ENCODE data around the gene TSNAX. TPM values are rescaled to one million over a fixed set of nuclear protein-coding genes. Genes with fewer than 3 reads are reported as not detected.

TSNAX gene
- total RNA-seq: 10 to 100 TPM; 25.7 to 28.2 TPM

GRCh38 chr1:231528172-231529029 is at the start of gene TSNAX:
TSNAX (plus strand) TSS chr1:231528669; CDS start chr1:231528811, 142 bp downstream.
- no peaks in the 10 kb centered on the region for H3K27me3 Mint-ChIP-seq (ENCODE audit: low read depth)
- CTCF ChIA-PET: interaction anchor here (0.6 kb wide), 1 partner anchor 58 kb away, joined by 3 read pairs; no protein-coding TSS in a partner anchor
- peak within 1 kb of the TSS; percentile 97 for H3K27ac Mint-ChIP-seq
- peak within 1 kb of the TSS; percentile 96 for H3K4me3 Mint-ChIP-seq
- peak; percentile 86 for DNase-seq
- peaks cover 47% of the 10 kb centered on the region for H3K4me1 Mint-ChIP-seq (ENCODE audit: low read depth)
- intact Hi-C loops (cut with micrococcal nuclease): loop anchor here (1.0 to 10.0 kb wide), 10 partner anchors 35 to 554 kb away; partner anchors contain the start of genes ARV1, DISC1, EGLN1 and GNPAT
- no peaks in the 10 kb centered on the region for H3K9me3 Mint-ChIP-seq
- H3K36me3 Mint-ChIP-seq (ENCODE audit: low read depth): peaks cover 26% of the 10 kb centered on the region

DNA sequence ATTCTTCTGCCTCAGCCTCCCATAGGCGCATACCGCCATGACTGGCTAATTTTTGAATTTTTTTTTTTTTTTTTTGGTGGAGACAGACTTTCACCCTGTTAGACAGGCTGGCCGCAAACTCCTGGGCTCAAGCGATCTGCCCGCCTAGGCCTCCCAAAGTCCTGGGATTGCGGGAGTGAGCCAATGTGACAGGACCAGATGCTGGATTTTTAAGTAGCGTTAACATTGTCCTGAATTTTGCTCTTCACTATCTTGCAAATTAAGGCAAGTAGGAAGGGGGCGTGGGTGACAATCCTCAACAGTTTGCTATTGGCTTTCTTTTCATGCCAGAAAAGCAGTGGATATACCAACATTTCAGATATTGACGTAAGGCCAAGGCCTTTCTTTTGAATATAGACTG is 49.7 kb upstream of the TSNAX start:
- H3K36me3 Mint-ChIP-seq (ENCODE audit: low read depth): no peaks in the 10 kb centered on the region
- H3K4me1 Mint-ChIP-seq (ENCODE audit: low read depth): no peaks in the 10 kb centered on the region
- no peak overlapping the region for H3K4me3 Mint-ChIP-seq
- DNase-seq: no peak
- CTCF ChIA-PET: no interaction called here
- no peaks in the 10 kb centered on the region for H3K9me3 Mint-ChIP-seq
- H3K27ac Mint-ChIP-seq: no peak overlapping the region
- intact Hi-C loops (cut with micrococcal nuclease): no loop called here
- H3K27me3 Mint-ChIP-seq (ENCODE audit: low read depth): peaks cover 20% of the 10 kb centered on the region

DNA sequence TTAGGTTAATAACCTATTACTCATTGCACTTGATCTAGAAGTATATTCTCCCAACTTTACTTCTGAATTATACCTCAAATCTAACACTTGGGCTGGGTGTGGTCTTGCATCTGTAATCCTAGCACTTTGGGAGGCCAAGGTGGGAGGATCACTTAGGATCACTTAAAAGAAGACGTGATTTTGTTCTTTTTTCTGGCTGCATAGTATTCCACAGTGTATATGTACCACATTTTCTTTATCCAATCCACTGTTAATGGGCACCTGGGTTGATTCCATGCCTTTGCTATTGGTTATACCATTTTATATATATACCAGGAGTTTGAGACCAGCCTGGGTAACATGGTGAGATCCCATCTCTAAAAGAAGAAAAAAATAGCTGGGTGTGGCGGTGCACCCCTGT is 48.5 kb upstream of the TSNAX start:
- Mint-ChIP-seq H3K27me3 (ENCODE audit: low read depth) (peaks cover 9% of the 10 kb centered on the region), H3K4me3 (no peak overlapping the region), H3K27ac (no peak overlapping the region), H3K9me3 (no peaks in the 10 kb centered on the region), H3K4me1 (ENCODE audit: low read depth) (no peaks in the 10 kb centered on the region), H3K36me3 (ENCODE audit: low read depth) (no peaks in the 10 kb centered on the region)
- CTCF ChIA-PET: no interaction called here
- no peak for DNase-seq
- intact Hi-C loops (cut with micrococcal nuclease): no loop called here

GRCh38 chr1:231481289-231481688 is 47.2 kb upstream of the TSNAX start:
- Mint-ChIP-seq H3K9me3 (no peaks in the 10 kb centered on the region), H3K4me1 (ENCODE audit: low read depth) (no peaks in the 10 kb centered on the region), H3K4me3 (no peak overlapping the region), H3K27me3 (ENCODE audit: low read depth) (peaks cover 8% of the 10 kb centered on the region), H3K27ac (no peak overlapping the region), H3K36me3 (ENCODE audit: low read depth) (no peaks in the 10 kb centered on the region)
- CTCF ChIA-PET: no interaction called here
- intact Hi-C loops (cut with micrococcal nuclease): no loop called here
- DNase-seq: no peak

- CTCF ChIA-PET: interaction anchor here (0.6 to 0.7 kb wide), 3 partner anchors 70 to 289 kb away, joined by 3 read pairs; no protein-coding TSS in a partner anchor
- intact Hi-C loops (cut with micrococcal nuclease): no loop called here
- H3K36me3 Mint-ChIP-seq (ENCODE audit: low read depth): no peaks in the 10 kb centered on the region
- DNase-seq: no peak
- no peaks in the 10 kb centered on the region for H3K4me1 Mint-ChIP-seq (ENCODE audit: low read depth)
- no peak overlapping the region for H3K4me3 Mint-ChIP-seq
- H3K9me3 Mint-ChIP-seq: no peaks in the 10 kb centered on the region
- peaks cover 12% of the 10 kb centered on the region for H3K27me3 Mint-ChIP-seq (ENCODE audit: low read depth)
- H3K27ac Mint-ChIP-seq: no peak overlapping the region
Observed at GRCh38 chr1:231485029-231485784, 43.3 kb upstream of the TSNAX start.

DNA sequence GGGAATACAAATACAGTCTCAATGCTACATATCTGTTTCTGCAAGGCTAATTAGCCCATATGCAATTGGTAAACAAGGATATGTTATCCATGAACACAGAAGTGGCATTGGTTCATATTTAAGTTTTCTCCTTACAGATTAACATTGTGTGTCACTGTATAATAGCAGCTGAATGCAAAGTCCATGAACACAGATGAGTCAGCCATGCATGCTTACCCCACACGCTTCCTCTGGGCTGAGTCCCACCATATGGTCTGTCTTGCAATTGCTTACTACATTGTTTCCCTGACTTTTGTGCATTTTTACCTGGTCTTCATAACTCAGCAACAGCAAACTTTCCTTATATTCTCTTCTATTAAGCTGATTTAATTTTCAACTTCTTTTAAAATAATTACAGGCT is 41.5 kb upstream of the TSNAX start:
- DNase-seq: no peak
- intact Hi-C loops (cut with micrococcal nuclease): no loop called here
- H3K4me1 Mint-ChIP-seq (ENCODE audit: low read depth): no peaks in the 10 kb centered on the region
- H3K4me3 Mint-ChIP-seq: no peak overlapping the region
- H3K27ac Mint-ChIP-seq: no peak overlapping the region
- no peaks in the 10 kb centered on the region for H3K9me3 Mint-ChIP-seq
- peaks cover 7% of the 10 kb centered on the region for H3K27me3 Mint-ChIP-seq (ENCODE audit: low read depth)
- CTCF ChIA-PET: no interaction called here
- H3K36me3 Mint-ChIP-seq (ENCODE audit: low read depth): no peaks in the 10 kb centered on the region

- intact Hi-C loops (cut with micrococcal nuclease): no loop called here
- Mint-ChIP-seq H3K27ac (no peak overlapping the region), H3K36me3 (ENCODE audit: low read depth) (no peaks in the 10 kb centered on the region), H3K4me3 (no peak overlapping the region), H3K4me1 (ENCODE audit: low read depth) (peaks cover 3% of the 10 kb centered on the region), H3K27me3 (ENCODE audit: low read depth) (peaks cover 7% of the 10 kb centered on the region), H3K9me3 (no peaks in the 10 kb centered on the region)
- CTCF ChIA-PET: interaction anchor here (0.6 kb wide), 1 partner anchor 130 kb away, joined by 3 read pairs; no protein-coding TSS in a partner anchor
- no peak for DNase-seq
Observed at GRCh38 chr1:231487910-231488309, 40.6 kb upstream of the TSNAX start.

DNA sequence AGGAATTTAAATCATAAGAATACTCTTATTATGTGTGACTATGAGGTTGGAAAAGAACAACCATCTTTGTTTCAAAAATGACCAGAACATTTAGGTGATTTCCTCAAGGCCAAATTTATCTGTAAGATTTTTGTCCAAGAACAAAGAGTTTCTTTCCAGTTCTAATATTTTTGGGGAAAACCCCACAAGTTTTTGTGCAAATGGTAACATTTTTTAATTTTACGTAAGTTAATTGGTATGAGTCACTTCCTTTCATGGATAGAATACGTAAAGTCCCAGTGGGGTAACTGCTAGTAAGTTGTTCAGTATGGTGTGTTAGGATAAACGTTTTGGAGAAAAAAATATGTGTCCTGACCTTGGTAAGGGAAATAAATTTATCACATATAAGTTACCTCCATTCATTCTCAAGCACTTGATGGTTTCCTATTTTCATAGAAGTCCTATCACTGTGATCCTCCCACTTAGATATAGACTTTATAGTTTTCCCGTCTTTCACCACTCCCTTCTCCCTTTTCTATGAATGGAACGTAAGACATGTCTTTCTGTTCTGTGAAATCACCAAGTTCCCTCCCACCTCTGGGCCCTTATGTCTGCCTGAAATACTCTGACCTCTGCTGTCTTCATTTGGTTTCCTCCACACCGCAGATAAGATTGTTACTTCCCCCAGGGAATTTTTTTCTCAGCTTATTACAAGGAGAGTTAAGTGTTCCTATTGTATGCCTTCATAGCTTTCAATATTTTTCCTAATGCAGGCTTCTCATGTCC is 34.9 kb upstream of the TSNAX start:
- Mint-ChIP-seq H3K4me3 (peak overlapping the region; percentile 32), H3K27ac (peak overlapping the region; percentile 70)
- CTCF ChIA-PET: interaction anchor here (1.1 kb wide), 1 partner anchor 105 kb away, joined by 4 read pairs; no protein-coding TSS in a partner anchor

DNA sequence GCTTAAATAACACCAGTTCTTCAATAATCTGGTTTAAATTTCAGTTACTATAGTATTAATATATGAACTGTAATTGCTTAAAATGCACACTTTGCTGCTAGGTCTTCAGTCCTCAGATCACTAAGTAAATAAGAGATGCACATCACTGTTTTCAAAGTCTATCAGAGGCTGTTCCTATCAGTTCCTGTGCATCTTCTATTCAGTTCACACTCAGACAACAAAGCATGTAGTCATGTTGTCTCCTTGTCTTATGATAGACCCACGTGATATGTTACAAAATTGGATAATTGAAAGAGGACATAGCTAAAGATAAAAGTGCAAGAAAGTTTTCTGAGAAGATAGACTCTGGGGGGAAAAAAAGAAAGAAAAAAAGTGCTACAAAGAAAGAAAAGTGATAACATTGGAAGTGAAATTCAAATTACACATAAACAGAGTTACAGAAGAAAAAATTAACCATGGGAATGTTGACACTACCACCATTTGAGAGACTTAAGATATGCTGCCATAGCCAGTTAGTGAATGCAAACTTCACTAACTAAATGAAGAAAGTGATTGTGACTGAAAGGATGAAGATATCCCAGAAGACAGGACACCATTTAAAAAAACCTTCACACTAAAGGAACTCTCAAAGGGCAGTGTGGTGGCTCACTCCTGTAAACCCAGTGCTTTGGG is 33.9 kb upstream of the TSNAX start:
- peaks cover 13% of the 10 kb centered on the region for H3K9me3 Mint-ChIP-seq
- intact Hi-C loops (cut with micrococcal nuclease): no loop called here
- H3K36me3 Mint-ChIP-seq (ENCODE audit: low read depth): no peaks in the 10 kb centered on the region
- DNase-seq: no peak
- no peak overlapping the region for H3K4me3 Mint-ChIP-seq
- peaks cover 7% of the 10 kb centered on the region for H3K27me3 Mint-ChIP-seq (ENCODE audit: low read depth)
- CTCF ChIA-PET: interaction anchor here (1.1 kb wide), 1 partner anchor 106 kb away, joined by 4 read pairs; no protein-coding TSS in a partner anchor
- peaks cover 14% of the 10 kb centered on the region for H3K4me1 Mint-ChIP-seq (ENCODE audit: low read depth)
- no peak overlapping the region for H3K27ac Mint-ChIP-seq

More for the DNA sequence above, 34.9 kb upstream of the TSNAX start:
- peaks cover 7% of the 10 kb centered on the region for H3K27me3 Mint-ChIP-seq (ENCODE audit: low read depth)
- DNase-seq: peak; percentile 35
- intact Hi-C loops (cut with micrococcal nuclease): loop anchor here (1.0 to 2.0 kb wide), 5 partner anchors 28 to 137 kb away; partner anchors contain the start of genes EGLN1 and TSNAX
- peaks cover 14% of the 10 kb centered on the region for H3K4me1 Mint-ChIP-seq (ENCODE audit: low read depth)
- no peaks in the 10 kb centered on the region for H3K36me3 Mint-ChIP-seq (ENCODE audit: low read depth)
- H3K9me3 Mint-ChIP-seq: peaks cover 9% of the 10 kb centered on the region

DNA sequence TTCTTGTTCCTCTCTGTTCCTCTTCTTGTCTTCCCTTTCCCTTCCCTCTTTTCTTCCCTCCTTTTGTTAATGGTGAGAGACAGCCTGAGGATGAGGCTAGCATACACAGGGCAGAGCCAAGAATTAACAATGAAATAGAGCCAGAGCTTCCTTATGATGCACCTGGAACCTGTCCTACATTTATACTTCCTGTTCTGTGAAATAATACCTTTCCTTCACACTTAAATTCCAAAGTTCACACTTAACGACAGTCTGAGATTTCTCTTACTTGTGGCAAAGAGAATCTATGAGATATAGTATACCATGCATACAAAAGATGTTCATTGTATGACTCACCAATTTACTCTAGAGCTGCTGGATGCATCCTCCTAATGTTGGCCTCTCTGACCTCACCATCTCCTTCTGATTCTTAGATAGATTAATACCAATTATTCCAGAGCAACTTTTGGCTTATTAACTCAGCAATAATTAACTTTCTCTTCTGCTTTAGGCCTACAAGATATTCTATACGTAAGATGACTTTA is 30.8 kb upstream of the TSNAX start:
- peaks cover 7% of the 10 kb centered on the region for H3K27me3 Mint-ChIP-seq (ENCODE audit: low read depth)
- CTCF ChIA-PET: interaction anchor here (0.7 kb wide), 1 partner anchor 12 kb away, joined by 3 read pairs; no protein-coding TSS in a partner anchor
- intact Hi-C loops (cut with micrococcal nuclease): no loop called here
- H3K4me3 Mint-ChIP-seq: no peak overlapping the region
- no peak overlapping the region for H3K27ac Mint-ChIP-seq
- DNase-seq: no peak
- peaks cover 19% of the 10 kb centered on the region for H3K9me3 Mint-ChIP-seq
- H3K4me1 Mint-ChIP-seq (ENCODE audit: low read depth): peaks cover 13% of the 10 kb centered on the region
- H3K36me3 Mint-ChIP-seq (ENCODE audit: low read depth): no peaks in the 10 kb centered on the region

DNA sequence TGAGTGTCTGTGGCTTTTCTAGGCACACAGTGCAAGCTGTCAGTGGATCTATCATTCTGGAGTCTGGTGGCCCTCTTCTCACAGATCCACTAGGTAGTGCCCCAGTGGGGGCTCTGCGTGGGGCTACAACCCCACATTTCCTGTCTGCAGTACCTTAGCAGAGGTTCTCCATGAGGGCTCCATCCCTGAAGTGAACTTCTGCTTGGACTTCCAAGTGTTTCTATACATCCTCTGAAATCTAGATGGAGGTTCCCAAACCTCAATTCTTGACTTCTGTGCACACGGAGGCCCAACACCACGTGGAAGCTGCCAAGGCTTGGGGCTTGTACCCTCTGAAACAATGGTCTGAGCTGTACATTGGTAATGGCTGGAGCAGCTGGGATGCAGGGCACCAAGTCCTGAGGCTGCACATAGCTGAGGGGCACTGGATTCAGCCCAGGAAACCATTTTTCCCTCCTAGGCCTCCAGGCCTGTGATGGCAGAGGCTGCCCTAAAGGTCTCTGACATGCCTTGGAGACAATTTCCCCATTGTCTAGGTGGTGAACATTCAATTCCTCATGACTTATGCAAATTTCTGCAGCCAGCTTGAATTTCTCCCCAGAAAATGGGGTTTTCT is 29.2 kb upstream of the TSNAX start:
- DNase-seq: no peak
- Mint-ChIP-seq H3K4me1 (ENCODE audit: low read depth) (peaks cover 4% of the 10 kb centered on the region), H3K27ac (no peak overlapping the region), H3K36me3 (ENCODE audit: low read depth) (no peaks in the 10 kb centered on the region), H3K4me3 (no peak overlapping the region), H3K9me3 (peaks cover 22% of the 10 kb centered on the region), H3K27me3 (ENCODE audit: low read depth) (peaks cover 7% of the 10 kb centered on the region)
- CTCF ChIA-PET: no interaction called here
- intact Hi-C loops (cut with micrococcal nuclease): no loop called here
